Activated CD4-positive, CD25-positive, alpha-beta regulatory T cell treated with anti-CD3 and anti-CD28 coated beads, Interleukin-2, amount 50 U/mL, for 72 hours (primary cell): ENCODE results near the gene SSBP4.
"Not testable (repeated sequence)": the region's sequence is repeated elsewhere in the genome, so short reads cannot be mapped to it uniquely, and the experiment has no call there.

Experiments used
- DNase-seq: peaks from one replicate; pipeline ENCODE4 v3.0.0; 2021

The SSBP4 gene

DNA sequence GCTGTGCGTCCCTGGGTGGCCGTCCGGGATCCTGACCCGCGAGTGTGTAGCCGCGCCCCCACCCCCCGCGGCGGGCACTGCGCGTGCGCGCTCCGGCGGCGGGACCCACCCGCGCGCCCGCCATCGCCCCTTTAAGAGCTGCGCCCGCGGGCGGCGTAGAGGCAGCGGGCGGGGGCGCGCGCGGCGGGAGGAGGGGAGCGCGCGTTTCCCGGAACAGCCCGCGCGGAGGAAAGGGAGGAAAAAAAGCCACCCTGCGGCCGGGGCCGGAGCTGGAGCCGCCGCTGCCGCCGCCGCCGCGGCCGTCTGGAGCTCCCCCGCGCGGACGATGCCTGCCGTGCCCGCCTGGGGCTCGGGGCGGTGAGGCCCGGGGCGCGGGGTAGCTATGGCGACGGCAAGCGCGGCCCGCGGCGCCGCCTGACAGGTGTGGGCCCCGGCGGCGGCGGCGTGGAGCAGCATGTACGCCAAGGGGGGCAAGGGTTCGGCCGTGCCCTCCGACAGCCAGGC lies at the start of gene SSBP4:
SSBP4 (plus strand) TSS at position 204 of the 504 bp plus-strand sequence; CDS start at position 455, 251 bp downstream.
- peak; percentile 68 for DNase-seq

DNA sequence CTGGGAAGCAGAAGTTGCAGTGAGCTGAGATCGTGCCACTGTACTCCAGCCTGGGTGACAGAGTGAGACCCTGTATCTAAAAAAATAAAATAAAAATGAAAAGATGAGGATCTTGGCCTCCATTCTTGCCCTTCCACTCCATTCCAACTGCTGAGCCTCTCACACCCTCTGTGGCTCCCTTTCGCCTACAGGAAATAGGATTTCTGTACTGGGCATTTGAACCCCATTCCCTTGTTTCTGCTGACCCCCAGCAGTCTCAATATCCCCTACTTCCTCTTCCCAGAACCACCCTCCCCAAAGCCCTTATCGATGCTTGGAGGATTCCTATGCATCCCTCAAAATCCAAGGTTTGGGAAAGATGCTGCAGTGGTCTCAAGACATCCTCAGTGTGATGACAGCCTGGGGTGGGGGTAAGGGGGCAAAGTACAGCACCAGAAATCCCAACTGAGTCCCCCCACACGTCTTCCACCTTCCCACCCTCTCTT lies 45.7 kb upstream of the SSBP4 start:
- no peak for DNase-seq

DNA sequence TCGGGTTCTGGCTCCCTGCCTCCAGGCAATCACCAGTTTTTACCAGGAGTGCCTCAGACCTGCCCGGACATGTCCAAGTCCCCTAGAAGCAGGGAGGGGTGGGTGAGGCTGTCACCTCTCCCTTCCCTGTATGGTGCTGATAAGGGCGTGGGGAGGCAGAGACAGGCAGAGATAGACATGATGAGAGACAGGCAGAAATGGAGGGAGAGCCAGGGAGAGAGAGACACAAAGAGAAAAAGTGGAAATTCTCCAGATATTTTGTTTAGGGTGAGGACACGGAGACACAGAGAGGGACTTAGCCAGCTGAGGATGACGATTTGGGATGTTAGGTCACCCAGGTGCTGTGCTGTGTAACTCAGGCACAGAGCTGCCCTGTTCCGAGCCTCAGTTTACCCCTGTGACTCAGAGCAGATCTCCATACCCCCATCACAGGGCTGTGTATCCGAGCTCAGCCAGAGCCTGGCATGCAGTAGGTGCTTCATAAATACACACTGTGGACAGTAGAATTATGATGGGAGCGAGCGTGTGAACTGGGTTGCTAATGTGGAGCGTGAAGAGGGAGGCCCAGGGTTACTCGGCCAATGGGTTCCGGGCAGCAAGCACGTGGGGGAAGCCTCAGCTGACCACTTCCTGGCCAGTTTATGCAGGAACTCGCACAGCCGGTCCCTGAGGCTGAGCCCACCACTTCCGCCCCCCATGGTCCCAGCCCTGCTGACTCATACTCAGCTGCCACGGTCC lies 45.1 kb upstream of the SSBP4 start:
- peak; percentile 73 for DNase-seq

DNA sequence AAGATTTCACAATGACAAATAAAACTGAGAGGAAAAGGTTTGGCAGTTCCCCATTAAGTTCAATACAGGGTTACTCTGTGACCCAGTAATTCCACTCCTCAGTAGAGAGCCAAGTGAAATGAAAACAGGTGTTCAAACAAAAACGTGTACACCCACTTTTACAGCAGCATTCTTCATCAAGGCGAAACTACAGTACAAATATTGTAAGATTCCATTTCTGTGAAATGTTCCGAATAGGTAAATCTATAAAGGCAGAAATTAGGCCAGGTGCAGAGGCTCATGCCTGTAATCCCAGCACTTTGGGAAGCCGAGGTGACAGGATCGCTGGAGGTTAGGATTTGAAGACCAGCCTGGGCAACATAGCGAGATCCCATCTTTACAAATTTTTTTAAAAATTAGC lies 42.2 kb upstream of the SSBP4 start:
- no peak for DNase-seq

DNA sequence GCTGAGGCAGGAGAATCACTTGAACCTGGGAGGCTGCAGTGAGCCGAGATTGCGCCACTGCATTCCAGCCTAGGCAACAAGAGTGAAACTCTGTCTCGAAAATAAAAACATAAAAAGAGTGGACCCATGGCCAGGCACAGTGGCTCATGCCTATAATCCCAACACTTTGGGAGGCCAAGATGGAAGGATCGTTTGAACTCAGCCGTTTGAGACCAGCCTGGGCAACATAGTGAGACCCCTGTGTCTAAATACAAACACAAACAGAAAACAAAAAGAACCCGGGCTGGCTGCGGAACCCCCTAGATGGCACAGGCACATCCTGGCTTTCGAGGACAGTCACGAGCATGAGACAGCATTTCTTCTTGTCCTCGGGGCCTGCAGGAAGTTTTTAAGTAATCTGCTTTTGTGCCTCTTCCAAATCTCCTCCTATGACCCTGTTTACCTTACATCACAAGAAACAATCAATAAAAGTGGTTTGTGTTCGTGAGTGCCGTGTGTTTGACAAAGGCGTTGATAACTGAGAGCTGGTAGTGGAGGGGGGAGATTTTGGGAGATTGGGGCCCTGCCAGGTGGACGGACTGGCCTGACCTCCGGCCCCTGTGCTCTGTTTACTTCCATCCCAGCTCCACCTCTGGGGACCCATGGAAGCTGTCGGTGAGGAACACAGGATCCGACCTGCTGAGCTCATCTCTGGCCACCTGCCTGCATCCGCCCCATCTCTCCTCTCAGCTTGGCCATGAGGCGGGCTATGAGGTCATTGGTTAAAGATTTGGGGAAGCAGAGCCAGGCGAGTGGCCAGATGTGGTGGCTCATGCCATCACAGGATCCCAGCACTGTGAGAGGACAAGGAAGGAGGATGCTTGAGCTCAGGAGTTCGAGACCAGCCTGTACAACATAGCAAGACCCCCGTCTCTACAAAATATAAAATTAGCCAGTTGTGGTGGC lies 39.1 kb upstream of the SSBP4 start:
- no peak for DNase-seq

DNA sequence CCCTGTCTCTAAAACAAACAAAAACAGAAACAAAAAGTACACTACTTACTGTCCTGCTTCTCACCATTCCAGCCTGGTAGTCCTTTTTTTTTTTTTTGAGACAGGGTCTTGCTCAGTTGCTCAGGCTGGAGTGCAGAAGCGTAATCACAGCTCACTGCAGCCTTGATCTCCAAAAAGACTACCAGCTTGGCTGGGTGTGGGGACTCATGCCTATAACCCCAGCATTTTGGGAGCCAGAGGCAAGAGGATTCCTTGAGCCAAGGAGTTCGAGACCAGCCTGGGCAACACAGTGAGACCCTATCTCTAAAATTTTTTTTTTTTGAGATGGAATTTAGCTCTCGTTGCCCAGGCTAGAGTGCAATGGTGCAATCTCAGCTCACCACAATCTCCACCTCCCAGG lies 38.4 kb upstream of the SSBP4 start:
- no peak for DNase-seq

DNA sequence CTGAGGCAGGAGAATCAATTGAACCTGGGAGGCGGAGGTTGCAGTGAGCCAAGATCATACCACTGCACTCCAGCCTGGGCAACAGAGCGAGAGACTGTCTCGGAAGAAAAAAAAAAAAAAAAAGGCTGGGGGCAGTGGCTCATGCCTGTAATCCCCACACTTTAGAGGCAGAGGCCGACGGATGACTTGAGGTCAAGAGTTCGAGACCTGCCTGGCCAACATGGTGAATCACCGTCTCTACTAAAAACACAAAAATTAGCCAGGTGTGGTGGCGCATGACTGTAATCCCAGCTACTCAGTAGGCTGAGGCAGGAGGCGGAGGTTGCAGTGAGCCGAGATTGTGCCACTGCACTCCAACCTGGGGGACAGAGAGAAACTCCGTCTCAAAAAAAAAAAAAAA lies 35.6 kb upstream of the SSBP4 start:
- DNase-seq = not testable (repeated sequence)

DNA sequence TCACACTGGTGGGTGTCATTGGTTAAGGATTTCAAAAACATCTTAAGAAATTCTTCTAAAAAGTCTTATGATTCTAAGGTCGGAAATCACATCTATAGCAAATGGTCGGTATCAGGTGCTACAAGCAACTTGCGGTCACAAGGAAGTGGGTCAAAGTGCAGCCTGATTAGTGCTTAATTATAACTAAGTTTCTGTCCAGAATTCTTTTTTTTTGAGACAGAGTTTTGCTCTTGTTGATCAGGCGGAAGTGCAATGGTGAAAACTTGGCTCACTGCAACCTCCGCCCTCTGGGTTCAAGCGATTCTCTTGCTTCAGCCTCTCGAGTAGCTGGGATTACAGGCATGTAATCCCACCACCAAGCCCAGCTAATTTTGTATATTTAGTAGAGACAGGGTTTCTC lies 34.4 kb upstream of the SSBP4 start:
- no peak for DNase-seq

DNA sequence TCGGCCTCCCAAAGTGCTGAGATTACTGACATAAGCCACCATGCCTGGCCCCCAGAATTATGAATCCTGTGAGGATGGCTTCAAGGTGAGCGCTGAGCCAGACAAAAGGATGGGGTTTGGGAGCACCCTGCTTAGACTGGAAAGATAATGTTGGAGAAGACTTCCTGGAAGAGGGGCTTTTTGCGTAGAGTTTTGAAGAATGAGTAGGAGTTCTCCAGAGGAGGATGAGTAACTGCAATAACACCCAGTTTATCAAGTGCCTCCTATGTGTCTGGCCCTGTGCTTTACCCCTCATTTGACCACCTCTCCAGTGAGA lies 33.9 kb upstream of the SSBP4 start:
- DNase-seq = no peak

DNA sequence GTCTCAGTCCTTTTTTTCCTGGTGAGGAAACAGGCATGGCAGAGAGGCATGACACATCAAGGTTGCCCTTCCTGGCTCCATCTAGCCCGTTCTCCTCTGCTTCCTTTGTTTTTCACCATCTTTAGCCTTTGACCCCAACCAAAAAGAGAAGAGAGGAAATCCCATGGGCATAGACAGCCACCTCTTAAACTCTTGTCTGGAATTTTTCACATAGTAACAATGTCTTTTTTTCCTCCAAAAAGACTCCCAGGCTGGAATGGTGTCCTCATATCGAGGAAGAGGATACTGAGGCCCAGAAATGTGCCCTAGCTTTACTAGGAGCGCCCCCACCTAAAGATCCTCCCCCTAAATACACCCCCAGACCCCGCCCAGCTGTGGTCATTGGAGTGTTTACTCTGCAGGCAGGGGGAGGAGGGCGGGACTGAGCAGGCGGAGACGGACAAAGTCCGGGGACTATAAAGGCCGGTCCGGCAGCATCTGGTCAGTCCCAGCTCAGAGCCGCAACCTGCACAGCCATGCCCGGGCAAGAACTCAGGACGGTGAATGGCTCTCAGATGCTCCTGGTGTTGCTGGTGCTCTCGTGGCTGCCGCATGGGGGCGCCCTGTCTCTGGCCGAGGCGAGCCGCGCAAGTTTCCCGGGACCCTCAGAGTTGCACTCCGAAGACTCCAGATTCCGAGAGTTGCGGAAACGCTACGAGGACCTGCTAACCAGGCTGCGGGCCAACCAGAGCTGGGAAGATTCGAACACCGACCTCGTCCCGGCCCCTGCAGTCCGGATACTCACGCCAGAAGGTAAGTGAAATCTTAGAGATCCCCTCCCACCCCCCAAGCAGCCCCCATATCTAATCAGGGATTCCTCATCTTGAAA lies 33.3 kb upstream of the SSBP4 start, which contains the start of gene GDF15:
GDF15 (plus strand) TSS at position 484 of the 868 bp plus-strand sequence; CDS start at position 516, 32 bp downstream.
- DNase-seq = peak; percentile 45

DNA sequence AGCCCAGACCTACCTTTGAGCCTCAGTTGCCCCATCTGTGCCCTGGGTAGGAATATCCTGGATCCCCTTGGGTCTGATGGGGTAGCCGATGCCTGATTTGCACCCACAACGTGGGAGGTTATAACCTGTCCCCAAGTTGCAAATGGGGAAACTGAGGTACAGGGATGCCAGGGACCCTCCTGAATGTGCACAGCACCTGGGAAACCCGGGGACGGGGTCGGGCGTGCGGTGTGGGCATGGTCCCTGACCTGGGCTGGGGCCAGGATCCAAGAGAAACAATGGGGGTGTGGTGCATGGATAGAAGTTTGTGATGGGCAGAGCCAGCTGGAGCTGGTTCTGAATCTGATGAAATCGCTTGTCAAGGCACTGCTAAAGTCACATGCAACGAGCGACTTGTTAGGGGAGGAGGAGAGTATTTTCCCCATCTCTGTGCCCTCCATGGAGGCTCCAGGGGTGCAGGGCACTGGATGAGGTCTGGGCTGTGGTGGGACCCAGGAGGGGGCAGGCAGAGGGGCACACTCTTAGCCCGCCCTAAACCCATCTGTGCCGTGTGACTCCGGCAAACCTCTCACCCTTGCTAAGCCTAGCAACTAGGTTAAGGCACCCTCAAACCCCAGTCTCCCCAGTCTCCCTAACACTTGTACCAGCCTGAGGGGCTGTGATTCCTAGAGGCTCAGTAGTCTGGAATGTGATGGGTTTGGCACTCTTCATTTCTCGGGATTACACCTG lies 32.5 kb upstream of the SSBP4 start:
- DNase-seq = no peak

DNA sequence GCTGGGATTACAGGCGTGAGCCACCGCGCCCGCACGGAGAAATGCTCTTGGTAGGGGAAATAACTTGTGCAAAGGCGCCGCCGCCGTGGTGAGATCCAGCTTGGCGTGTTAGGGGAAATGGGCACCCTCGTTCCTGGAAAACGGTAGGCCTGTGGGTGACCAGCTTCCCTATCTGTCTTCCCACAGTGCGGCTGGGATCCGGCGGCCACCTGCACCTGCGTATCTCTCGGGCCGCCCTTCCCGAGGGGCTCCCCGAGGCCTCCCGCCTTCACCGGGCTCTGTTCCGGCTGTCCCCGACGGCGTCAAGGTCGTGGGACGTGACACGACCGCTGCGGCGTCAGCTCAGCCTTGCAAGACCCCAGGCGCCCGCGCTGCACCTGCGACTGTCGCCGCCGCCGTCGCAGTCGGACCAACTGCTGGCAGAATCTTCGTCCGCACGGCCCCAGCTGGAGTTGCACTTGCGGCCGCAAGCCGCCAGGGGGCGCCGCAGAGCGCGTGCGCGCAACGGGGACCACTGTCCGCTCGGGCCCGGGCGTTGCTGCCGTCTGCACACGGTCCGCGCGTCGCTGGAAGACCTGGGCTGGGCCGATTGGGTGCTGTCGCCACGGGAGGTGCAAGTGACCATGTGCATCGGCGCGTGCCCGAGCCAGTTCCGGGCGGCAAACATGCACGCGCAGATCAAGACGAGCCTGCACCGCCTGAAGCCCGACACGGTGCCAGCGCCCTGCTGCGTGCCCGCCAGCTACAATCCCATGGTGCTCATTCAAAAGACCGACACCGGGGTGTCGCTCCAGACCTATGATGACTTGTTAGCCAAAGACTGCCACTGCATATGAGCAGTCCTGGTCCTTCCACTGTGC lies 30.9 kb upstream of the SSBP4 start:
- peak; percentile 86 for DNase-seq

DNA sequence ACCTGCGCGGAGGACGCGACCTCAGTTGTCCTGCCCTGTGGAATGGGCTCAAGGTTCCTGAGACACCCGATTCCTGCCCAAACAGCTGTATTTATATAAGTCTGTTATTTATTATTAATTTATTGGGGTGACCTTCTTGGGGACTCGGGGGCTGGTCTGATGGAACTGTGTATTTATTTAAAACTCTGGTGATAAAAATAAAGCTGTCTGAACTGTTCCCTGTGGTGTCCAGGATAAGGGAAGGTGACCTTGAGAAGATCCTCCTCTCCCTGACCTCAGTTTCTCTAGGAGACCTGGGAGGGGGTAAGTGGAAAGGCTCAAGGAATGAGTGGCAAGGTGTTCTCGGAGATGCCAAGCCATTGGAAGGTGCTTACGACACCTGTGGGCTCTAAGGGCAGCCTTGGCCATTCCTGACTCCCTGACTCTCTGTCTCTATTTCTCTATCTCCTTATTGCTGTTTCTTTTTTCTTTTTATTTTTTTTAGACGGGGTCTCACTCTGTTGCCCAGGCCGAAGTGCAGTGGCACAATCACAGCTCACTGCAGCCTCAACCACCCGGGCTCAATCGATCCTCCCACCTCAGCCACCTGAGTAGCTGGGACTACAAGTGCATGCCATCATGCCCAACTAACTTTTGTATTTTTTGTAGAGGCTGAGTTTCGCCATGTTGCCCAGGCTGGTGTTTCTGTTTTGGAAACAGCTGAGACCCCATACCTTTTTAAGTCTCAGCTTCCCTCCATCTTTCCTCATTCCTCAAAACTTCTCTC lies 30.1 kb upstream of the SSBP4 start:
- no peak for DNase-seq

DNA sequence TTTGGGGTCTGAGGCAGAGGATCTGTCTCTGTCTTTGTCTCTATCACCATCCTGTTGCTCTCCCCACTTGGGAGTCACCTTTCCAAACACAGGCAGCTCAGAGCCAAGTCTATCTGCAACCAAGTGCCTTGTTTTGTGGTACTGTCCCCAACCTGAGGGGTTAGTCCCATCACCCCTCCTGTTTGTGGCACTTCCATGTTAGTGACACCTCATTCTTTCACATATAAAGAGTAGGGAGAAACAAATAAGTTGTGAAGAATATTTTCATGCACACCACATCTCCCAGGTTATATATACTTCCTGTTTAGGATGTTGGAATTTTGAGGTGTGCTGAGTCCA lies 29.5 kb upstream of the SSBP4 start:
- no peak for DNase-seq

DNA sequence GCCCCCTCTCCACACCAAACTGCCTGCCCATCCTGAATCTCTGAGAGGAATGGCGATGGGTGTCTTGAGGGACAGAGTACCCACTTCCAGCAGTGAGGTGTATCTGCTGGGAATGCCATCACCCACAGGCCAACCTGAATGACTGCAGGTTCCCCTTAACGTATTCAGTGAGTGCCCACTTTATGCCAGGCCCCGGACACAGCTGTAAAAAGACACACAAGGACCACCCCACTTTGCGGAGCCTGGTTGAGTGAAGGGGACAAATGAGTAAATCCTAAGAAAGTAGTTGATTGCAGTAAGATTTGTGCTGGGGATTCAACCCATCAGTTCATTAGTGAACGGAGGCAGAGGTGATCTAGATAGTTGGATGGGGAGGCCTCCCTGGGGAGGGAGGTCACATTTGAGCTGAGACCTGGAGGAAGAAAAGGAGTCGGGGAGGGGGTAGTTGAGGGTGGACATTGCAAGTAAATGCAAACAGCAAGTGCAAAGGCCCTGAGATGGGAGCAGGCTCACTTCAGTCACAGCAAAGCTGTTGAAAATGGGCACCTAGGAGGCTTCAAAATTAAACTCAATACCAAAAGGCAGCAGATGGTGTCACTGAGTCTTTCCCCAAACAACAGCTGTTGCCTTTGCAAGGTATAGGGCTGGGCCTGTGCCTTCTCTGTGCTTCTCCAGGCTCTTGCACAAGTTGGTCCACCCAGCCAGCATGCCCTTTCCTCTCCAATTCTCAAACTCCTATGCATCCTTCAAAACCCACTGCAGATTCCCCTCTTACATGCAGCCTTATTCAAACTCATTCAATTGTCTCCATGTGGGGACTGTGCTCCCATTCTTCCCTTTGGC lies 28.9 kb upstream of the SSBP4 start:
- no peak for DNase-seq

DNA sequence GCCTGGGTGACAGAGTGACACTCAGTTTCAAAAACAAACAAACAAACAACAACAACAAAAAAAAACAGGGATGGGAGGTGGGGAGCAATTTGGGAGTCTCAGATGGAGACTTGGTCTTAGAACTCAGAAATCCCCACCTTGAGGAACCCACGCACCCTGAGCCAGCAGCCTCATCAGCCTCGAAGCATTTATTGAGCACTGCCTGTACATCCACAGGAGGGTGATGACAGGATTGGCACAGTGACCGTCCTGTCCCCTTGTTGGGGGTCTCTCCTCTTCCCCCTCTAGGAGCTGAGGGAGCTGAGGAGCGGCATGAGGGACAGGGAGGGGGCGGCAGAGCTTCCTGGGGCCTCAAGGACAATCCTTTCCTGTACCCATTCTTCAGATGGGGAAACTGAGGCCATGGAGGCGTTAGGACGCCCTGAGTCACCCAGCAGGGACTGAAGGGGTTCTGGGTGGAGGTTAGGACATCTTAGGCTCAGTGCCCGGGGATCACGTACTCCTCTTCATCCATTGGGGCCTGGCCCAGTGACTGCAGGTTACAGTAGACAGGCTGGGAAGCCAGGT lies 27.6 kb upstream of the SSBP4 start:
- no peak for DNase-seq

DNA sequence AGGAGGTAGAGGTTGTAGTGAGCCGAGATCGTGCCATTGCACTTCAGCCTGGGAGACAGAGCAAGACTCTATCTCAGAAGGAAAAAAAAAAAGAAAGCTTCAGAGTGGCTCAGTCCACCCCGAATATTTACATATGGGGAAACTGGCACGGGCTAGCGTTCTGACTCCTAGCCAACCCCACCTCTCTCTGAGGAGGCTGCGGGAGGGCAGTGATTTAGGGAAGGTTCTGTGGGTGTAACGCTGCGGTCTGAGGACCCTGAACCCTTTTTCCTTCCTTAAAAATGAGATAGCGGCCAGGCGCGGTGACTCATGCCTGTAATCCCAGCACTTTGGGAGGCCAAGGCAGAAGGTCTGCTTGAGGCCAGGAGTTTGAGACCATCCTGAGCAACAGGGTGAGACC lies 26.8 kb upstream of the SSBP4 start:
- DNase-seq = no peak

DNA sequence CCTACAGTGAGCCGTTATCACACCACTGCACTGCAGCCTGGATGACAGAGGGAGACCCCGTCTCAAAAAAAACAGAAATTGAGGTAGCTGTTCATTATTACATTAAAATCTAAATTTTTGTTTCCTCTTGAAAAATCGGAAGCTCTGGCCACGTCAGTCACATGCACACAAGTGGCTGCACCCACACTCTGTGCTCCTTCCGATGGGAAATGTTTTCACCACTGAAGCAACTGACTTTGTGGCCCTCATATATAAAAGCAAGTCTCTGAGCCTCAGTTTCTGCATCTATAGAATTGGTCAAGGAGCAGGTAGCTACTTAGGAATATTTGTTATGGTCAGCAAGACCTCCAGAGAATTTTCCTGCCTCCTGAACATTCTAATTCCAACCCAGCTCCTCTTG lies 26.3 kb upstream of the SSBP4 start:
- DNase-seq = no peak

DNA sequence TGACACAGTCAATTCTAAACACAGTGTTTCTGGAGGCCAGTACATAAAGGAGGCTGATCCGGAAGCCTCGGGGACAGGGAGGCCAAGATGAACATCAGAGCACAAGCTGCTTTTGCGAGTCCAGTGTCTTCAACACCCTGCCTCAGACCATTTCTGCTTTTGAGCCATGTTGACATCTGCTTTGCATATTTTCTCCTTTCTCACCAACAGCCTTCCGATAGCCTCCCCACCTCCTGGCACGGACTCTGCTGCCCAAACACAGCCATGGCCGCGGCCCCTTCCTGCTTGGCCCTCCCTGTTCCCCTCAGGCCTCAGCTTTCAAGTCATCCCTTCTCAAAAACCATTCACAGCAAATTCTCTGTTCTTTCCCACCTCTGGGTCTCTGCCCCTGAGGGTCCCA lies 25.4 kb upstream of the SSBP4 start:
- no peak for DNase-seq
